Retinal pigment epithelial cell (primary cell): ENCODE results near the gene PRTG.

Source experiments
- DNase-seq: peaks from one replicate; pipeline ENCODE4 v3.0.0-alpha.2; 2010; ENCODE audit warnings: low read depth
- H3K4me3 ChIP-seq: 2 replicates; pipeline ENCODE4 v1.5.1; 2011; ENCODE audit warnings: mild to moderate bottlenecking, low read length, control low read depth, moderate library complexity
- CTCF ChIP-seq: conservative IDR thresholded peaks from 2 replicates; pipeline ENCODE4 v1.5.1; 2011; ENCODE audit warnings: low read depth, low read length, control low read depth, inconsistent platforms

The PRTG gene

DNA sequence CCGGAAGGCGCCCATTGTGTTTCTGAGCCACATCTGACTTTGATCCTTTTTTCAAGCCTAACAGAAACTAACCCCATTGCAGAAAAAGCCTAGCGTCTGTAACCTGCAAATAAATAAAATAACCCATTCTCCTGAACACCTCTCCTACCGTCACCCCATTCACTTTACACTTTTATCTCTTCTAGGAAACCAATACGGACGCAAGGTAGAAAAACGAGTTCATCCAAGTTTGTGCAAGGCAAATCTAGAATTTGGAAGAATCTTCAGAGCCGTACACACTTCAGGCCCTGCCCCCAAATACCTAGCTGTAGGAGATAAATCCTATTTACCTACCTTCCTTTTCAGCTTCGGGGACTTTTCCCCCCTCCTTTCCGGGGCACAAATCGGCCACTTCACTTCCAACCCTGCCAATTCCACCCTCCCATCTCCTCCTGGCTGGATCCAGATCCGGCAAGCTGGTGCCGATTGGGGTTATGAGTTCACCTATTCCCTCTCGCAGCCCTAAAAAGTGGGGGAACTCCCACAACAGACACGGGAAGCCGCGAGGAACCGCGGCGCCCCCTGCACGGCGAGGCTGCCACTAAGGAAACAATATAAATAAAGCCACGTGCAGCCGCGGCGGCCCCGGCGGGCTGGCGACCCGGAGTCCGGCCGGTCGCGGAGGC is 987 bp downstream of the PRTG start:
- peak overlapping the region; percentile 89 for H3K4me3 ChIP-seq
- peak; percentile 21 for TF ChIP-seq CTCF
- no peak for DNase-seq

GRCh38 chr15:55740981-55741832 is 1.7 kb downstream of the PRTG start:
- TF ChIP-seq CTCF: no peak
- H3K4me3 ChIP-seq: peak overlapping the region; percentile 89
- no peak for DNase-seq

DNA sequence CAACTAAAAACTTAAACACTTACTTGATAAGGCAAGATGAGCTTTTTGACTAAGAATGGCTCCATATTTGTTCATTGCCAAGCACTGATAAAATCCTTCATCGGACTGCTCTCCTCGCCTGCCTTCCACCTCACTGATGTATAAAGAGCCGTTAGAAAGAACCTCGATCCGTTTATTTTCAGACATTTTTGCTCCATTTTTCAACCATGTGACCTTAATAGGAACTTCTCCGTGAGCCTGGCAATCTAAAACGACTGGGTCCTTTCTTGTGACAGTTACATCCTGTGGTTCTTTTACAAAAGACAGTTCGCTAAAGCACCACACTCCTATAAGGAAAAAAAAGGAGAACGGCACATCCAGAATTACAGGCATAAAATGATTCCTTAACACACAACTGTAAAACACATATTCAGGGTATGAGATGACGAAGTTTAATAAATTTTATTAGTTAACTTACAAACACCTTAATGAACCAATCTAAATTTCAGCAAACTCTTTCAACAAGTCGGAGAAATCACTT is 2.5 kb downstream of the PRTG start:
- no peak for TF ChIP-seq CTCF

DNA sequence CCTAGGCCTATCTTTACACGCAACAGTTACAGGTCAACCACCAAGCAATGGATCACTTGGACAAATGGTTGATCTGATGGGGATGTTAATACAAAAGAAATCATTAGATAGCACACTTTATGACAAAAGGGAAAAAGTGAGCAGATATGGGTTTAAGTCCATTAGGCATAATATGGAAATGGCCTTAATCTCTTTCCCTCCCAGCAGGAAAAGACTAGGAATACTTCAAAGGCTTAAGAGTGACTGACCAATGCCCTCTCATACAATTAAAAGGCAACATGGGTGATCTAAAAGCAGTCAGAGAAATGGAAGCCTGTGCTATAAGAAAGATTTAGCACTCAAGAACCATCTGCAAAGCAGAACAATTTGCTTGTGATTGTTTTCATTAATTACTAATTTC is 3.3 kb downstream of the PRTG start:
- DNase-seq: no peak
- H3K4me3 ChIP-seq: no peak overlapping the region
- TF ChIP-seq CTCF: no peak

More for the DNA sequence above, 2.5 kb downstream of the PRTG start:
- DNase-seq: no peak
- H3K4me3 ChIP-seq: no peak overlapping the region

- TF ChIP-seq CTCF: no peak
- DNase-seq: no peak
- H3K4me3 ChIP-seq: no peak overlapping the region
Observed at GRCh38 chr15:55738715-55739114, 4.2 kb downstream of the PRTG start.

GRCh38 chr15:55737373-55737772 is 5.6 kb downstream of the PRTG start:
- no peak for TF ChIP-seq CTCF
- no peak for DNase-seq
- H3K4me3 ChIP-seq: no peak overlapping the region

DNA sequence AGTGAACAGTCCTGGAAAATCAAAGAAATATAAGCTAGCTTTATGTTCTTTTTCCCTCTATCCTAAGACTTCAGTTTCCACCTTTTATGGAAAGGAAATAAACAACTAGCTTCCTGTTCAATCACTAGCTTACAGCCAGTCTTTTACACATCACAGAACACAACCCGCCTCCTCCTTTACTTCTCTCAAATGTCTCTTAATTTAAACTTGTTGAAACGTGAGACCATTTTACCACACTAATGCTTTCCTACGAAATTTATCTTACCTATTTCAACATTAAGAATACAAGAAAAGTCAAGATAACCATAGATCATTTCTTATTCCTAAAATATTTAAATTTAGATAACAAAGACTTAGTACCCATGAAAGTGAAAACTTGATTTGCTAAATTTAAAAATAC is 6.2 kb downstream of the PRTG start:
- DNase-seq: no peak
- no peak overlapping the region for H3K4me3 ChIP-seq
- TF ChIP-seq CTCF: no peak
